ENCODE results near the gene CRY2. TPM values are rescaled to one million over a fixed set of nuclear protein-coding genes. Genes with fewer than 3 reads are reported as not detected.

The CRY2 gene
- total and polyA plus RNA-seq, 2 of the 13 experiments (the other 11 are each of a cell fraction or from before 2014, with no cell fraction given) = 10.1 to 12.2 TPM

DNA sequence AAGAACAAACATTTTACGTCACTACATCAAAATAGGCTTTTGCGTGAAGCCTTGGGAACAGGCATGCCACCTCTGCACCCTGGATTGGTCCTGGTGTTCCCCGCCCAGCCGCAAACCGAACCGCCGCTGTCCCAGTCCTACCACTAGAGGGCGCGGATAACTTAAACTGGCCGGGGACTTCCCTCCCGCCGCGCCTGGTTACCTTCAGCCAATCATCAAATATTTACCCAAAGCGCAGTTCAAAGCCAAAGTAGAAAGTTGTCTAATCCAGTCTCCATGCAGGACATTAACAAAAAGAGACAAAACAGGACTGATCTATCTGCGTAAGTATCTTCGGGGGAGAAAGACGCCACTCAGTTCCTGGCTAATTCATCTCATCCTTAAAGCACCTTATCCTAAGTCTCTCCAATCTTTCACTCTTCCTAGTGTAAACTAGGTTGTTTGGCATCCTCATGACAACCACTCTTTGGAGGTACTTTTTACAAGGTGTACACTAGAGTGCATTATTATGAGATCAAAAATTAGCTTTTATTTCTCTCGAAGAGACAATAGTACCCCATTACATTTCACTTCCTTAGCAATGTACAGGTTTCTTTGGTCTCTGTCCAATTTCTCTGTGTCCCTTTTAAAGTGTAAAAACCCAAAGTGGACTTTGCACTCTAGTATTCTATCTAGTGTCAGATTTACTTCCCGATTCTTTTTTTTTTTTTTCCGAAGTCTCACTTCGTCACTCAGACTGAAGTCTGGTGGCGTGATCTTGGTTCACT lies 3.9 kb upstream of the CRY2 start (continued):
- TF ChIP-seq ZBTB40 (IDR thresholded peaks at IDR 0.05) = no peak
- TF ChIP-seq ZBTB40 (CRISPR knock-in tag; IDR thresholded peaks at IDR 0.05) = no peak
- TF ChIP-seq, protein P1, sequence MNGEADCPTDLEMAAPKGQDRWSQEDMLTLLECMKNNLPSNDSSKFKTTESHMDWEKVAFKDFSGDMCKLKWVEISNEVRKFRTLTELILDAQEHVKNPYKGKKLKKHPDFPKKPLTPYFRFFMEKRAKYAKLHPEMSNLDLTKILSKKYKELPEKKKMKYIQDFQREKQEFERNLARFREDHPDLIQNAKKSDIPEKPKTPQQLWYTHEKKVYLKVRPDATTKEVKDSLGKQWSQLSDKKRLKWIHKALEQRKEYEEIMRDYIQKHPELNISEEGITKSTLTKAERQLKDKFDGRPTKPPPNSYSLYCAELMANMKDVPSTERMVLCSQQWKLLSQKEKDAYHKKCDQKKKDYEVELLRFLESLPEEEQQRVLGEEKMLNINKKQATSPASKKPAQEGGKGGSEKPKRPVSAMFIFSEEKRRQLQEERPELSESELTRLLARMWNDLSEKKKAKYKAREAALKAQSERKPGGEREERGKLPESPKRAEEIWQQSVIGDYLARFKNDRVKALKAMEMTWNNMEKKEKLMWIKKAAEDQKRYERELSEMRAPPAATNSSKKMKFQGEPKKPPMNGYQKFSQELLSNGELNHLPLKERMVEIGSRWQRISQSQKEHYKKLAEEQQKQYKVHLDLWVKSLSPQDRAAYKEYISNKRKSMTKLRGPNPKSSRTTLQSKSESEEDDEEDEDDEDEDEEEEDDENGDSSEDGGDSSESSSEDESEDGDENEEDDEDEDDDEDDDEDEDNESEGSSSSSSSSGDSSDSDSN (CRISPR knock-in tag; IDR thresholded peaks at IDR 0.05) = no peak
- TF ChIP-seq ZBTB38 (CRISPR knock-in tag; IDR thresholded peaks at IDR 0.05) = no peak
- TF ChIP-seq ZNF275 (CRISPR knock-in tag; IDR thresholded peaks at IDR 0.05; ENCODE audit: borderline replicate concordance) = 0 out of 2 replicates have a peak, but pooled peaks have one; percentile 27
- TF ChIP-seq, protein P2, sequence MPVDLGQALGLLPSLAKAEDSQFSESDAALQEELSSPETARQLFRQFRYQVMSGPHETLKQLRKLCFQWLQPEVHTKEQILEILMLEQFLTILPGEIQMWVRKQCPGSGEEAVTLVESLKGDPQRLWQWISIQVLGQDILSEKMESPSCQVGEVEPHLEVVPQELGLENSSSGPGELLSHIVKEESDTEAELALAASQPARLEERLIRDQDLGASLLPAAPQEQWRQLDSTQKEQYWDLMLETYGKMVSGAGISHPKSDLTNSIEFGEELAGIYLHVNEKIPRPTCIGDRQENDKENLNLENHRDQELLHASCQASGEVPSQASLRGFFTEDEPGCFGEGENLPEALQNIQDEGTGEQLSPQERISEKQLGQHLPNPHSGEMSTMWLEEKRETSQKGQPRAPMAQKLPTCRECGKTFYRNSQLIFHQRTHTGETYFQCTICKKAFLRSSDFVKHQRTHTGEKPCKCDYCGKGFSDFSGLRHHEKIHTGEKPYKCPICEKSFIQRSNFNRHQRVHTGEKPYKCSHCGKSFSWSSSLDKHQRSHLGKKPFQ (CRISPR knock-in tag; IDR thresholded peaks at IDR 0.05; ENCODE audit: insufficient replicate concordance) = no peak
- TF ChIP-seq ISL2 (CRISPR knock-in tag; IDR thresholded peaks at IDR 0.05) = 0 out of 2 replicates have a peak, but pooled peaks have one; percentile 44
- TF ChIP-seq YEATS4 (CRISPR knock-in tag; IDR thresholded peaks at IDR 0.05; ENCODE audit: borderline replicate concordance) = 0 out of 2 replicates have a peak, but pooled peaks have one; percentile 18
- no peak for TF ChIP-seq ATRX (CRISPR knock-in tag; IDR thresholded peaks at IDR 0.05; ENCODE audit: borderline replicate concordance)
- no peak for TF ChIP-seq BRCA1 (CRISPR knock-in tag; IDR thresholded peaks at IDR 0.05)
- no peak for TF ChIP-seq SMAD3 (CRISPR knock-in tag; IDR thresholded peaks at IDR 0.05)
- no peak for TF ChIP-seq ZNF746 (CRISPR knock-in tag; IDR thresholded peaks at IDR 0.05)
- TF ChIP-seq NFYC (CRISPR knock-in tag; IDR thresholded peaks at IDR 0.05) = peak; percentile 62; the same call in 1 of the 2 replicates
- TF ChIP-seq ZNF24 (IDR thresholded peaks at IDR 0.05) = no peak
- TF ChIP-seq MIXL1 (CRISPR knock-in tag; IDR thresholded peaks at IDR 0.05) = 0 out of 2 replicates have a peak, but pooled peaks have one; percentile 28

Data from HepG2 (cell line).